ENCODE data around the gene PGRMC2.

DNA sequence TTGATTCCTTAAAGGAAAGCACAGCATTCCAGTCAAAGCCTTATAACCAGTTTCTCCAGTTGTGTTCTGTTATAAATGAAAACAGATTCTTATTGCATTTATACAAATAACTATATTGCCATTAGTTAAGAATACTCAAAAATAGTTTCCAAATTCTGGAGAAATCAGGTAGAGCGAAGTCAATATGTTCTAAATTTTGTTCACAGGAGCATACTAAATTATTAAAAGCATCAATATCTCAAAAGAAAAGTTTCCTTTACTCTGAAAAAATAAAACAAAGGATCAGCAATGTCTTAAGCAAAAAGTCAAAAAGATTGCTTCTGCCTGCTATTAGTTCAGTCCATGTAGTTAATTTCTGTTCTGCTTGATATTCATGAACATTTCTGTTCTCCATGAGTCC lies 39.7 kb downstream of the PGRMC2 start:
- TF ChIP-seq SP1 (IDR thresholded peaks at IDR 0.05) (no peak), FOXA1 (IDR thresholded peaks at IDR 0.05) (no peak)
